ENCODE results near the gene NXPH4. TPM values are rescaled to one million over a fixed set of nuclear protein-coding genes. Genes with fewer than 3 reads are reported as not detected.

The NXPH4 gene
- total RNA-seq, 2 experiments from 2014 or later, result 0.41 to 0.45 TPM

- DNase-seq (no peak), ATAC-seq (no peak)
- Mint-ChIP-seq H3K27me3 (no peaks in the 10 kb centered on the region), H3K27ac (no peak overlapping the region), H3K9me3 (no peaks in the 10 kb centered on the region), H3K4me1 (ENCODE audit: low read depth) (no peaks in the 10 kb centered on the region), H3K4me3 (no peak overlapping the region), H3K36me3 (ENCODE audit: low read depth) (no peaks in the 10 kb centered on the region)
- intact Hi-C loops (cut with micrococcal nuclease), result no loop called here
- ChIA-PET CTCF (interaction anchor here (1.0 to 2.4 kb wide), 4 partner anchors 14 to 212 kb away, joined by 3 to 5 read pairs (median 4); no protein-coding TSS in a partner anchor), POLR2A (interaction anchor here (0.7 kb wide), 1 partner anchor 16 kb away, joined by 3 read pairs; no protein-coding TSS in a partner anchor)
- TF ChIP-seq CTCF (IDR thresholded peaks at IDR 0.05), result no peak
These were observed 17.4 kb upstream of the NXPH4 start for GRCh38 chr12:57199191-57199590.

DNA sequence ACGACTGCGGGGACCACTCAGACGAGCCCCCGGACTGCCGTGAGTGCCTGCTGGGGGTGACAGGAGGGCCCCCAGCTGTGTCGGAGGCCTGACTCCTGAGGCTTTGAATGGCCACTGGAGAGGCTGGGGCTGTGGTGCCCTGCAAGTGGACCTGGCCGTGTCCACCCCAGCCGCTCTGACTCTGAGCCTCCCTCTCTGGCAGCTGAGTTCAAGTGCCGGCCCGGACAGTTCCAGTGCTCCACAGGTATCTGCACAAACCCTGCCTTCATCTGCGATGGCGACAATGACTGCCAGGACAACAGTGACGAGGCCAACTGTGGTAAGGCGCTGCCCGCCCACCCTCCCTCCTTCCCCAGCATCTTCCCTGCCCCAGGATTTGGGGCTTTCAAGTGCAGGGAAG, 16.1 kb upstream of the NXPH4 start:
- ChIA-PET CTCF (no interaction called here), POLR2A (no interaction called here)
- H3K36me3 Mint-ChIP-seq (ENCODE audit: low read depth), result no peaks in the 10 kb centered on the region
- TF ChIP-seq CTCF (IDR thresholded peaks at IDR 0.05), result no peak
- no peak for ATAC-seq
- H3K4me1 Mint-ChIP-seq (ENCODE audit: low read depth), result no peaks in the 10 kb centered on the region
- intact Hi-C loops (cut with micrococcal nuclease), result no loop called here
- no peaks in the 10 kb centered on the region for H3K9me3 Mint-ChIP-seq
- H3K27me3 Mint-ChIP-seq, result no peaks in the 10 kb centered on the region
- no peak overlapping the region for H3K4me3 Mint-ChIP-seq
- H3K27ac Mint-ChIP-seq, result no peak overlapping the region
- DNase-seq, result no peak

DNA sequence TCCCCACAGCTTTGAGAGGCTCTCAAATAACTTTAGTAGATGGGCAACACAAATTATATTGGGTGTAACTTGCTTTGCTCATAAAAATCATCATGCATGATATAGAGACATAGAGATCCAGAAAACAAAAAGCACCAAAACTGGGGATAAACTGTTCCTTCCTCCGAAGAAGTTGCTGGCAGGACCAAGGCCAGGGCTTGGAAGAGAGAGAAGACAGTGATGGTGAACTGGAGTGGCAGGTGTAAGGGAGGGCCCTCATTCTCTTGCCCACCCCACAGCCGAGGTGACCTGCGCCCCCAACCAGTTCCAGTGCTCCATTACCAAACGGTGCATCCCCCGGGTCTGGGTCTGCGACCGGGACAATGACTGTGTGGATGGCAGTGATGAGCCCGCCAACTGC, 15.4 kb upstream of the NXPH4 start:
- ATAC-seq, result no peak
- CTCF ChIA-PET, result interaction anchor here (1.1 kb wide), 1 partner anchor 19 kb away, joined by 3 read pairs; no protein-coding TSS in a partner anchor
- Mint-ChIP-seq H3K4me1 (ENCODE audit: low read depth) (no peaks in the 10 kb centered on the region), H3K27ac (no peak overlapping the region), H3K27me3 (no peaks in the 10 kb centered on the region), H3K36me3 (ENCODE audit: low read depth) (no peaks in the 10 kb centered on the region), H3K9me3 (no peaks in the 10 kb centered on the region), H3K4me3 (no peak overlapping the region)
- POLR2A ChIA-PET, result no interaction called here
- intact Hi-C loops (cut with micrococcal nuclease), result no loop called here
- TF ChIP-seq CTCF (IDR thresholded peaks at IDR 0.05), result no peak
- no peak for DNase-seq

- no peak for TF ChIP-seq CTCF (IDR thresholded peaks at IDR 0.05)
- no peak for DNase-seq
- no peaks in the 10 kb centered on the region for H3K9me3 Mint-ChIP-seq
- ChIA-PET POLR2A (no interaction called here), CTCF (interaction anchor here (1.1 kb wide), 1 partner anchor 20 kb away, joined by 3 read pairs; no protein-coding TSS in a partner anchor)
- H3K27me3 Mint-ChIP-seq, result no peaks in the 10 kb centered on the region
- no peaks in the 10 kb centered on the region for H3K4me1 Mint-ChIP-seq (ENCODE audit: low read depth)
- no peak overlapping the region for H3K4me3 Mint-ChIP-seq
- no peak overlapping the region for H3K27ac Mint-ChIP-seq
- intact Hi-C loops (cut with micrococcal nuclease), result no loop called here
- no peak for ATAC-seq
- H3K36me3 Mint-ChIP-seq (ENCODE audit: low read depth), result no peaks in the 10 kb centered on the region
These were observed 15.0 kb upstream of the NXPH4 start for GRCh38 chr12:57201631-57202030.

GRCh38 chr12:57202321-57202720, 14.3 kb upstream of the NXPH4 start:
- Mint-ChIP-seq H3K27me3 (no peaks in the 10 kb centered on the region), H3K36me3 (ENCODE audit: low read depth) (no peaks in the 10 kb centered on the region), H3K4me3 (no peak overlapping the region), H3K9me3 (no peaks in the 10 kb centered on the region), H3K27ac (no peak overlapping the region), H3K4me1 (ENCODE audit: low read depth) (no peaks in the 10 kb centered on the region)
- DNase-seq, result no peak
- ATAC-seq, result no peak
- intact Hi-C loops (cut with micrococcal nuclease), result no loop called here
- CTCF ChIA-PET, result interaction anchor here (1.1 kb wide), 1 partner anchor 20 kb away, joined by 3 read pairs; no protein-coding TSS in a partner anchor
- no peak for TF ChIP-seq CTCF (IDR thresholded peaks at IDR 0.05)
- POLR2A ChIA-PET, result no interaction called here

Measured in activated CD8-positive, alpha-beta T cell treated with anti-CD3 and anti-CD28 coated beads for 36 hours (primary cell).